Measurements from ENCODE around the gene STMP1.

GRCh38 chr7:135715055-135715522 is 52.8 kb downstream of the STMP1 start:
- TF ChIP-seq EZH2 (IDR thresholded peaks at IDR 0.05; ENCODE audit: borderline replicate concordance, low read depth, low read length, severe bottlenecking) (no peak), CTCF (IDR thresholded peaks at IDR 0.05; ENCODE audit: borderline replicate concordance, extremely low read depth, low read length, poor library complexity, severe bottlenecking) (no peak)

Data from DND-41 (cell line).